T-helper 2 cell (primary cell): ENCODE results near the gene DPT.
"Not testable (repeated sequence)": the region's sequence is repeated elsewhere in the genome, so short reads cannot be mapped to it uniquely, and the experiment has no call there.

Experiments used
- DNase-seq, 5 experiments: peaks; one replicate each; pipeline versions ENCODE4 v3.0.0 to v3.0.0-alpha.2; 2012 to 2022
- total RNA-seq, 2 donors: gene quantifications; one replicate each; lab custom pipeline; 2026; lab: John Stamatoyannopoulos, UW

DPT gene
- total RNA-seq: 0 reads per million in 2 donors

DNA sequence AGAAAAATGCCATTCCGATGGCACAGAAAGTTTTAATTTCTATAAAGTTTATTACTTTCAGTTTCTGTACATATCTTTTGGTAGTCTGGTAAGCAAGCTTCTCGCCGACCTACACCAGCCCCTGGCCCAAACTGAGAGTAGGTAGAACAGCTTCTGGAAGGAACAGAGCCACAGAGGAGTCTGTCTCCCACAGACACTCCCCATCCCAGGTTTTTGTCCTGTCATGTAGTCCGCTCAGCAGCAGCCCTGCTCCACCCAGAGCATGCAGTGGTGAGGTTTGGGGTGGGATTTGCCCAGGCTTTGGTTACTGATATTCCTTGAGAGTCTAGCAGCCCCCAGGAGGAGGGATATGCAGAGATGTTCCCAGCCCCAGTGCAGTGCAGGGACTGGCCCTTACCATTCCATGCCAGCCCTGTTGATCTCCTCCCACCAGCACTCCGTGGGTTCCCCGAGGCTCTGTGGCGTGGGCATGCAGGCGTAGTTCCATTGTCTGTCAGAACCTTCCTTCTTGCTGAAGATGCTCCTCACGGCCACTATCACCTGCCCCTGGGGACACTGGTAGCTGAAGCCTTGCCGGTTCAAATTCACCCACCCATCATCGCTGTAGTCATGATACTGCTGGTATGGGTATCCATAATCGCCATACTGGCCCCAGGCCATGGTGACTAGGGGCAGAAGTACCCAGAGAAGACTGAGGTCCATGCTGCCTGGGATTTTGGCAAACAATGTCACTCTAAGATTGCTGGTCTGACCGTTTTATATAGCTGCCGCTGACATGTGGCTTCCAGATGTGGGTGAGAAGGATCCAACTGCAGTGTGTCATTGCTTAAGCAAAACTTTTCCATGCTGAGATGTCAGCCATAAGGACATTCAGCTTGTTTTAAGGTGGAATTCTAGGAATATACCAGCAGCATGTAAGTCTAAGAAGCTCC is at the start of gene DPT:
Gene DPT (minus strand): TSS at position 734 of the 932 bp plus-strand sequence. CDS start 32 bp downstream, at position 702.
- no peak for DNase-seq

DNA sequence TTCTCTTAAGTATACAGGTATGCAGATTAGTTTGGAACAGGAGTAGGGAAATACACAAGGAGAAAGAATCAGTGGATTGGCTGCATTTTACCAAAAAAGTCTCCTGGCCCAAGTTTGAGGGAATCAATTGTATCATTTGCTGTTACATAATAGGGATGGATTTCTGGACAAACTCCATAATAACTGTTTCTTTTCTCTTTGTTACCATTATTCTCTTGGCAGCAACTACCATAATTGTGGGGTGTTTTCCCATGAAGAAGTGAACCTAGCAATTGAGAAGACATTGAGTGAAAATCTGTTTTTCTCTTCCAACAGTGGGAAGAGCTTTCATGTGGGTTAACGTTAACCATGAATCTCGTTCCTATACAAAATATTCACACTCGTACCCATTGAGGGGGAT is 46.4 kb upstream of the DPT start:
- DNase-seq: no peak

DNA sequence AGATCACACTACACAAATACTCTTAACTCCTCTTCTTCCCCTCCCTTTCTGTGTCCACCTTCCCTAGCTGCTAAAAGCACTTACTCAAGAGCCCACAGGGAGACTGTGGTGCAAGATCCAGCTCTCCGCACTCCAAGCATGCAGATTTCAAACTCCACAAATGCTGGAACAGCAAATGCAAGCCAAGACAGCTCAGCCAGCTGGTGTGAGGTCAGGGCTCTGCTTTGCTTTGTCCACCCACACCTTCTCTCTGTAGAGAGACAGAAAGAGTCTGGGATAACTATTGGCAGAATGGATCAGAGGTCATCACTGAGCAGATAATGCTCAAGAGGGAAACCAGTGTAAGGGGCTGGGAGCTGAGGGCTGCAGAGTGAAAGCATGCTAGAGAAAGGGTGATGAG is 45.2 kb upstream of the DPT start:
- DNase-seq: no peak

DNA sequence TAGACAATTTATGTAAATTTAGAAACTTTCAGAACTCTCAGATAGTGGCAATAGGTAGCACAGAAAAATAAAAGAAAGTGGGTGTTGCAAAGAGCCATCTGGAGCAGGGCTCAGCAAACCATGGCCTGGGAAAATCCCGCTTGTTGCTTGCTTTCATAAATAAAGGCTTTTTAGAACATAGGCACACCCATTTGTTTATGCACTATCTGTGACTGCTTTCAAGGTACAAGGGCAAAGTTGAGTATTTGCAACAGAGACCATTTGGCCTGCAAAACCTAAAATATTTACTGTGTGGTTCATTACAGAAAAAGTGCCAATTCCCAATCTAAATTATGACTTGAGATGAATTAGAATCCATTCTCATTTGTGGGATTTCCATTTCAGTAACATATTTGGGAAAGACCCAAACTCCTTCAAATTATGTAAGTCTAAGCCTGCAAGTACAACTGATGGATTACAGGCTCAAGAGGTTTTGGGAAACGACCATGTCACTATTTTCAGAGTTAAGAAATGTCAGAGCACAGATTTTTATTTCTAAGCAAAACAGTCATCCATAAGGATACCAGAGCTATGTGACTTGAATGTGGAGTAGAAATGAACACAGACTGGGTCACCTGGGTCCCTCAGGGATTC is 43.5 kb upstream of the DPT start:
- DNase-seq: no peak

DNA sequence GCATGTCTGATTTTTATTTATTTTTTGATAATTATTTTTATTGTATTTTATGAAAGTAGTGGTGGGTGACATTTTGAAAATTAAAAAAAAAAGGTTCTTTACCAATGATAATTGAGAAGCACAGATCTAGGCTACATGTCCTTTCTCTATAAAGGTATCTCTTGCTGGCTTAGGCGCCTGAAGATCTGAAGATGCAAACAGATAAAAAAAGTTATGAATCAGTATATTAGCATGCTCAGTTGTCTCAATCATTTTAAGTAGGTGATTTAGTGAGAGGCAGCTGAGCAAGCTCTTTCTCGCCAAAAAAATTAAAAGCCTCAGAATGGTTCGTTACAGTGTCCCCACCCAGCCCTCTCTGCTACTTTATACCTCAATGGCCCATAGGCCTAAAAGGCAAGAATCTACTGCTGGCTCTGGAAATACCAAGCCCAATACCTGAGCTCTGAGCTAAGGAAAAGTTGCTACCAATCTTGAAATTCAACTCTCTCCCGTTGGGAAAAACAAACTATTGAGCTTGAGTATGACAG is 42.2 kb upstream of the DPT start:
- no peak for DNase-seq

DNA sequence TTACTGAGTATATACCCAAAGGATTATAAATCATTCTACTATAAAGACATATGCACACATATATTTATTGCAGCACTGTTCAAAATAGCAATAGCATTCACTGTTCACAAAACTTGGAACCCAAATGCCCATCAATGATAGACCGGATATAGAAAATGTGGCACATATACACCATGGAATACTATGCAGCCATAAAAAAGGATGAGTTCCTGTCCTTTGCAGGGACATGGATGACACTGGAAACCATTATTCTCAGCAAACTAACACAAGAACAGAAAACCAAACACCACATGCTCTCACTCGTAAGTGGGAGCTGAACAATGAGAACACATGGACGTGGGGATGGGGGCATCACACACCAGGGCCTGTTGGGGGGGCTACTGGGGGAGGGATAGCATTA is 40.9 kb upstream of the DPT start:
- DNase-seq: not testable (repeated sequence)

DNA sequence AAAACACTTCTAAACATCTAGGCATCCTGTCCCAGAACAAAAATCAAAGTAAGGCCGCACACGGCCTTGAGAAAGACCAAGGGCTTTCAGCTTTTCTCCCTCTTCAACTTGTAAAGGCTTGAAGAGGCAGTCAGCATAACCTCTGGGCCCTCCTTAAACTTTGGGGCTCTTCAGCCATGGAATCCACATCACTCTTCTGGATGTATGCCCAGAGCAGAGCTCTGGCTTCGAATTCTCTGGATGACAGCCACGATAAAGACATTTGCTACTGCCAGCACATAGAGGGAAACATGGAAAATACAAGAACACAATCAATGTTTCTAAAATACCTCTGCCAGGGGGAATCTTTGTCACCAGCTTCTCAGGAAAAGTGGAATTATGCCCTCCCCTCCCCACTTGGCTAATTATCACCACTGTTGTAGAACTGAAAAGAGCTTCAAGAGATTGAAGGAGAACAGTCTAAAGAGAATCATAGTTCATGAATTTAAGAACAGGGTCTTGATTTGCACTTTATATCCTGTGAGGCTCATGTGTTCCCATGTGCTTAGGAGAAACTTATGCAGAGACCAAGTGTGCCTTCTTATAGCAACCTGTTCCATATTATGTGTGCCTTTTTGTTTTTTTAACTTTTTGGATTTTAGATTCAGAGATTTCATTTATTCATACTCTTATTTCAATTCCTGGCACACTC is 39.0 kb upstream of the DPT start:
- no peak for DNase-seq

DNA sequence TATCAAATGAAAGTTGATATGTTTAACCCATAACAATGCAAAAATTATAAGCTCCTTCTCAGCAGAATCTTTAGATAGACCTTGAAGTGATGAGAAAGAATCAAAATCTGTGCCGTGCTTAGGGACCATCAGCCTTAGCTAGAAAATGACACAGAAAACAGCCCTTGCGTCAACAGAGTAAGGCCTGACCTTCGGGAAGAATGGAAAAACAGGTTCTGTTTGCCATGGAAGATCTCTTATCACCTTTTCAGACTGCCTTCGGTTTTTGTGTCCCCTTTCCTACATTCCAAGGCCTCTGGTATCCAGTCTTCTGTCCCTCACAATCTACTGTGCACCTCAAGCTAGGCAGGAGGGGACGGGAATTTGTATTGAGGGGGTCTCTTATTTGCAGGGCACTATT is 37.6 kb upstream of the DPT start:
- no peak for DNase-seq

DNA sequence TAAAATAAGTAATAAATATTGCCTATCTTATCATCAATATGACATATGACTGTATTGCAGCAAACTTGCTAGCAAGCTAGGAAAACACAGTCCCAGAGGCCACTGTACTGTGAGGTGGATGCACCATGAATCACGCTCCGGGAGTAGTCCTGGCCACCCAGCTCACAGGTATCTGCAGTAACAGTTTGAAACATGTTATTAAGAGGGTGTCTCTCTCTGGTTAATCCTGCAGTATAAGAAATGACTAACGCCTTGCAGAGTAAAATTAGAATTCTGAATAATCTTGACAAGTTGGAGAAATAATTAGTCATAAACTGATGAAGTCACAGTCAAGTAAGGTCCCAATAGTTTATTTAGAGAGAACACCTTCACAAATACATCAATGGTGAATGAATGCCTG is 34.0 kb upstream of the DPT start:
- no peak for DNase-seq

DNA sequence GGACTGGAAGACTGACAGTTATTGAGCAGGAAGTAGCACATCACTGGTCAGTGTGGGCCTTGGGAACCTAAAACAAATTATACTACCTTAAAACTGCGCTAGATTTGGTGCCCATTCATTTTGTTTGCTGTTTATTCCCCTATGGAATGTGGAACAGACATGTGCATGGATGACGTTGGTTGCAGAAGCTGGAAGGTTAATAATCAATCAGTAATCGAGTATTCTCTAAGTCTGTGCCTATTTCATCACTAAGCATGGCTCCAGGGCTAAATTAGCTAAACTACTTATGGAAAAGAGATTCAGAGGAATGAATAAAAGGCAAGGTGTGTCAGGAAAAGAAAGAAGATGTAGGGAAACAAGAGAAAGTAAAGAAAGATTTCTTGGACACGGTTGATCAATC is 33.5 kb upstream of the DPT start:
- DNase-seq: no peak

DNA sequence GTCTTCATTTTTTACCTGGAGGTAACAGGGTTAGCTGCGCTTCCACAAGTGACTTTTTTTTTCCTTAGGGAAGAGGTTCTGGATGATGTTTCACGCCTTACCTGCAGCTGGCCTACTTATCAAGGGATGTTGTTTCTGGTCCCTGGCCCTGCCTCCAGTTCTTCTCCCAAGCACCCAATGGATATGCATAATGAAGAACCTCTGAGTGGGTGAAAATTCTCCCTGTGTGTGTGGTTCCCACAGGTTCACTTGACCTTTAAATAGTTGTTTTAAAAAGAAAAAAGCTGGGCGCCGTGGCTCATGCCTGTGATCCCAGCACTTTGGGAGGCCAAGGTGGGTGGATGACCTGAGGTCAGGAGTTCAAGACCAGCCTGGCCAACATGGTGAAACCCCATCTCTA is 31.8 kb upstream of the DPT start:
- no peak for DNase-seq

DNA sequence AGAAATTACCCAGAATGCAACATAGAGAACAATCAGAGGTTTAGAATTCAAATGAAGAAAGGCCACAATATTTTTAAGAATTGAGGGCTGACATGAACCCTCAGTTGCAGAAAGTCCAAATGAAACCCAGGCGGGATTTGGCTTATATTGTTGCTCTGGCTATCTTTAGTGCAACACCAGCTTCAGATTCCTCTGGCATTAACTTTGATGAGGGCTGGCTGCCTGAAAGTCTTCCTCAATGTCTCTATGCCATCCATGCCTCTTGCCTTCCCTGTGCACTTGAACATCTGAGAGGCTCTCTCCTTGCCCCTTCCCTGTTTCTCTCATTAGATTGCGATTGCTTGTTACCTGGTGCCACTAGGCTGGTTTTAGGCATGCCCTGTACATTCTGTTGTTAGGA is 31.2 kb upstream of the DPT start:
- no peak for DNase-seq

DNA sequence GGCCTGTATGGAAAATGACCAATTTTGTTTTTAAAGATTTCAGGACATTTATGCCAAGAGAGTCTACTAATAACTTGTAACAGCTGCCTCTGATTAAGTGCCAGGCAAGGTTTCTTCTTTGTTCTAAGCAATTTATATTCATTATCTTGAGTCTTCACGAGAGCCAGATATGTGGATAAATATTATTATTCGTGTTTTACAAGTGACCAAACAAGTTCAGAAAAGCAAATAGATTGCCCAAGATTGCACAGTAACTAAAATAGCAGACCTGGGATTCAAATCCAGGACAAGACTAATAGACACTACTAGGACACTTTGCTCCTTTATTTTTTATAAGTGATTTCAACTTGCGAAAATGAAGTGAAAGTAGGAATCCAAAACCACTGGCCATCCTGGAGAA is 30.1 kb upstream of the DPT start:
- no peak for DNase-seq

DNA sequence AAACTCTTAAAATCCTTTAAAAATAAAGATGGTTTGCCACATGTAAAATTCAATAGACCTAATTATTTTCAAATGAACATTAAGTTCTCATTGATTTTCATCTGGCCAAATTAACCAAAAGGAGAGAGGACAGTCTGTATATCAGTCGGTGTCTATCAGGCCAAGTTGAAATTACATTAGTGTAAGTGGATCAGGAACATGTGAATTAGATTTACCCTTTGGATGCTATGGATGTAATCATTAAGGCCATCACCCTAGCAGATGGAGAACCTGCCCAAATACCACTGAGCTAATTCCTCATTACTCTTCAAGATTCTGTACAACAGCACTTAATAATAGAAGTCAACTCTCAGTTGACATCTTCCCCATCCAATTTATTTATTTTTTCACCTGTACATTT is 29.5 kb upstream of the DPT start:
- DNase-seq: no peak

DNA sequence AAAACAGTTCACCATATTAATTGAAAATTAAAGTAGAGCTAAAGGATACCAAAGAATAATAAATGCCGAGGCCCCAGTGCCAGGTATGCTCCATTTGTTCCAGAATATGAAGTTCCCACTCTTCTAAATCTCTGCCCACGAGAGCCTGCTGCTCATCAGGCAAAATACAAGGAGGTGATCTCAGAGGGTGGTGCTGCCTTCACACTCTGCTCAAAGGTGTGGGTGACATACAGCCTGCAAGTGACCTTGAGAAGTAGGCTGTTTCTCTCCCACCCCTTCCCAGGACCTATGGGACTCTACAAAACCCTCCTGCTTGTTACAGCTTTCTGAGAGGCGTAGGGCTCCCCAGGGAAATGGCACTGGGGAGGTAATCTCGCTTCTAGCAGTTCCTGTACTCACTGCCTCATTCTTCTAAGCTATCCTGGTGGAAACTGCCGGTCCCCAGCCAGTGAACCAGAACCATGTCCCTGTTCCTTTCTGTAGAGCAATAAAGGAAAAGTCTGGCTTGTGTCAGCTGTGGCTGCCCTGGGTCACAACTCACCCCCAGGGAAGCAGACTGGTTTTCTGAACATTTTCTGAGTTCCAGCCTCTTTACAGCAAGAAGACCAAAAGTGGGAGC is 26.9 kb upstream of the DPT start:
- DNase-seq: no peak

DNA sequence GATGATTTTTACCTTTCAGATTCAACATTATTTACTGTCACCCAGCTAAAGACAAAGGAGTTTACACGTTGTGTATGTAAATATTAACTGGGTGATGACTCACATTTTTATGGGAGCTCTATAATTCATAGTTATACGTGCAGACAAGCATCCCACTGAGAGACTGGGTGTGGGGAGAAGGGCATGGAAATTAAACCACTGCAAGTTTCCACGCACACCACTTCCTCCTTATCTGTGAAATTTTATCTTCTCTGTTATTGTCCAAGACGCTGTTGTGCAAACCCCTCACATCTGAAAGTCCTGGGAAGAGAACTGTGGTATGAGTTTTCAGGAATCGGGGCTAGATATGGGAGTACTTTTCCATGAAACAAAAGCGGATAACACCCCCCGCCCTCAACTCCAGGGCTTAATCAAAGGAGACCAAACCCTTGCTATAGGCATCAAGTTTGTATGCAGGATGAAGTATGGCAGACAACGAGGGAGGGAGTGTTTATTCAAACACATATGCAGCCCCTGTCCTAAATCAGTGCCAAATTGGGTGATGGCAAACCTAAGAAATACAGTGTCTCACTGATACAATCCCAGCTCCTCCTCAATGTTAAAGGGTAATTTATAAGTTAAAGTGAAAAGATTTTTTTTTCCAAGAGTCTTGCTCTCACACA is 23.3 kb upstream of the DPT start:
- DNase-seq: no peak

DNA sequence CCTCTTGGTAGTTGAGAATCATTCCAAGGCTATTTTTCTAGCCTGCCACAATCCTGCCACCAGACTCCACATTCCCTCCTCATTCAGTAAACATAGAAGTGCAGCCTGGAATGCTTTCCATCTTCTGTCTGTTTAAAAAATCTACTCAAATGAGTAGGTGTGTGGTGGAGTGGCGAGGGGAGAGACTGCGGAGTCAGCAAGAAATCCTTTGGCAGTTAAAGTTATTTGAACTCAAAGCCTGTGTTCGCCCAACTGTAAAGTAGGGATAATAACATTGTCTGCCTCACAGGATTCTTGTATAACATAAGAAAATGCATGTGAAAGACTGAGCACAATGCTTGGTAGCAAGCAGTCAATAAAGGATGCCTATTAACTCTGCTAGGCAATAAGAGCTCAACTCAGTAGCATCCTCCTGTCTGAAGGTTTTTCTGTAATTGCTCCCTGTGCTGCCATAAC is 22.2 kb upstream of the DPT start:
- no peak for DNase-seq

DNA sequence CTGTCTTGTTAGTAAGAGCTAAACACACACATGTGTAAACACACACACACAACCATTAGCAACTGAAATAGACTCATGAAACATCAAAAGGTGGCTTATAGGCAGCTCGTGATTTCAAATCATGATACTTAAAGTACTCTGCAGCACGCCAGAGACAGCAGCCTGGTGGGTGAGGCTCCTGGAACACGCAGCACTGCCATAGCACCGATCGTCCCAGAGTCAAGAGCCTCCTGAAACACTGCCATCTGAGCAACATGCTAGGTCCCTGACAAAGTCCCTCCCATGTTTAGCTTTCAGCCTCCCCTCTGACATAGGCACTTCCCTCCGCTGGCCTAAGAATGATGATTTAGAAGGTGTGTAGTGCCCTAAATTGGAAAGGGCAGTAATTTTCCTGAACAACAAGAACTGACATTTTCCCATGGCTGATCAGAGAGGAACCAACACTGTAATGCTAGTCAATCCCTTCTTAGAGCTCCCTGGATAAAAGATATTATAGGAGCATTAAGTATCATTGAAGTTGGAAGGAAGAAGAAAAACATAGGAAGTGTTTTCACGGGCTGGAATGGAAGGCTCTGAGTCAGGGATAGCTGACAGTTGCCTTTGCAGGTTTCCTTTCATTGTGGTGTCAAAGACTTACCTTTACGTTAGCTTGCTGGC is 14.1 kb upstream of the DPT start:
- DNase-seq: no peak

DNA sequence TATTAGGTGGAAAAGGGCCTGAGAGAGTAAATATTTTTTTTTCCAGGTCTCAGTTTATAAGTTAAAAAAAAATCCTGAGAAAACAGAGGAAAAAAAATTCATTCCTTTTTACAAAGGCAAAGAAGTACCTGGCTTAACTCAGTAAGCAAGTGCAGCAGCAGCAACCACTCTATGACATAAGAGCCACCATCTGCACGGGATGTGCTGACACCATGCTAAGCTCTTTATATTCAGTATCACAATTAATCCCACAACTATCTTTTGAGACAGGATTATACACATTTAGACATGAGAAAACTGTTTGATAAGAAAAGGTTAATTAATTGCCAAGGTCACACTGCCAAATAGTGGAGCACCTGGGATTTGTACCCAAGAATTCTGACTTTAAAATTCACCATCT is 13.4 kb upstream of the DPT start:
- DNase-seq: no peak

DNA sequence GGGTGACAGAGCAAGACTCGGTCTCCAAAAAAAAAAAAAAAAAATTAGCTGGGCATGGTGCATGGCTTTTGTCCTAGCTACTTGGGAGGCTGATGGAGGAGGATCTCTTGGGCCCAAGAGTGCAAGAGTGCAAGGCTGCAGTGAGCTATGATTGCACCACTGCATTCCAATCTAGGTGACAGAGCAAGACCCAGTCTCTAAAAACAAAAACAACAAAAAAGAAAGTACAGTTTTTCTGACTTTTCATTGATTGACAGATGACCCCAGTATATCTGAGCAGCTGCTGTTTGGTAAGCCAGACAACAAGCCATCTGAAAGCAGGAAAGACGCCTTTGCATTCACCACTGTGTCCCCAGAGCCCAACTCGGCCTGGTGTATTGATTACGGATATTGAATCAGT is 10.9 kb upstream of the DPT start:
- no peak for DNase-seq

DNA sequence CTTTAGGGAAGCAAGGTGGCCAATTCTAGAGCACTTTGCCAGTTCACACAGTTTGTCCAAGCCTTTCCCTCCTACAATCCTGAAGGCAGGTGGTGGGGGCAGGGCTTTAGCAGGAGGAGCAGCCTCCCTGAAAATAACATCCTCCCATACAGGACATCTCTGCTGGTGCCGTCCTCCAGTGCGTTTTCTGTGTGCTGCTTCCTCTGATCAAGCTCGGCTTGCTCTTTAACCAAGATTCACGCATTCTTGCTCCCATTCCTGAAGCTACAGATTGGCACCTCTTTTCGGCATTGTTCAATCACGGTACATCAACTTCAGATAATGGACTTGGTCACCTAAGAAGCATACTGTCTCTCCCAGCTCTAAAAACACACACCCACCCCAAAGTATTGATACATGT is 7.5 kb upstream of the DPT start:
- DNase-seq: no peak

DNA sequence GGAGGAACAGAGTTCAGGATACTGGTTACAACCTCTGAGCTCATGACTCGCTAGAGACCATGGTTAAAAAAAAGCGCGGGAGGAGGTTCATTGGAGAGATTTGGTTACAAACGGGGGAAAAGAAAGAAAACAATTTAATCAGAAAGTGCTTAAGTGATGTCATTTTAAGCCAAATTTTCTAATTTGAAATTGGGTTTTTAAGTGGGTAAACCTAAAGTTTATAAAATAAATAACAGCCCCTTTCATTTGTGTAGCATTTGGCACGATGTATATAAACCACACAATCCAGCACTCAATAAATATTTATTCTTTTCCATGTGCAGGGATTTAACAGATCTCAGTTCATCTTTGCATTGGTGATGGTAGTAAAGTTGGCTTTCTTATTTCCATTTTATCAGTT is 7.0 kb upstream of the DPT start:
- DNase-seq: no peak
